H9 (cell line): ENCODE results near the gene LYRM1. TPM values are rescaled to one million over a fixed set of nuclear protein-coding genes. Genes with fewer than 3 reads are reported as not detected.

Experiments
- DNase-seq: peaks from one replicate; pipeline ENCODE4 v3.0.0-alpha.2; 2017
- H2AFZ ChIP-seq: one replicate; pipeline ENCODE4 v1.6.1; 2013; ENCODE audit warnings: mild to moderate bottlenecking, low read length, control low read depth, moderate library complexity
- H2AK5ac ChIP-seq: 2 replicates; pipeline ENCODE4 v1.6.1; 2013; ENCODE audit warnings: low read length, control low read depth, mixed read lengths; ENCODE audit not compliant: insufficient read length
- H2BK120ac ChIP-seq: one replicate; pipeline ENCODE4 v1.6.1; 2013; ENCODE audit warnings: low read depth, mild to moderate bottlenecking, low read length, control low read depth, inconsistent platforms; ENCODE audit not compliant: poor library complexity, severe bottlenecking
- H2BK12ac ChIP-seq: 2 replicates; pipeline ENCODE4 v1.6.1; 2013; ENCODE audit warnings: low read length, control low read depth, mixed read lengths, low read depth; ENCODE audit not compliant: insufficient read length
- H2BK15ac ChIP-seq: 2 replicates; pipeline ENCODE4 v1.6.1; 2013; ENCODE audit warnings: low read depth, low read length, control low read depth
- H2BK20ac ChIP-seq: one replicate; pipeline ENCODE4 v1.6.1; 2013; ENCODE audit warnings: low read depth, mild to moderate bottlenecking, low read length, control low read depth, inconsistent platforms; ENCODE audit not compliant: poor library complexity, severe bottlenecking
- H2BK5ac ChIP-seq: 2 replicates; pipeline ENCODE4 v1.6.1; 2013; ENCODE audit warnings: low read length, control low read depth, mixed read lengths; ENCODE audit not compliant: insufficient read length
- H3K14ac ChIP-seq: 2 replicates; pipeline ENCODE4 v1.6.1; 2013; ENCODE audit warnings: low read length, control low read depth; ENCODE audit not compliant: insufficient read depth
- H3K18ac ChIP-seq: 2 replicates; pipeline ENCODE4 v1.6.1; 2013; ENCODE audit warnings: low read depth, mild to moderate bottlenecking, mixed read lengths, low read length, control low read depth; ENCODE audit not compliant: insufficient read length
- H3K23ac ChIP-seq: 2 replicates; pipeline ENCODE4 v1.6.1; 2013; ENCODE audit warnings: low read length, control low read depth, mixed read lengths, low read depth; ENCODE audit not compliant: insufficient read length
- H3K23me2 ChIP-seq: 2 replicates; pipeline ENCODE4 v1.6.1; 2013; ENCODE audit warnings: low read depth, mild to moderate bottlenecking, mixed read lengths, low read length, control low read depth; ENCODE audit not compliant: insufficient read length, poor library complexity, severe bottlenecking
- H3K27ac ChIP-seq: 2 replicates; pipeline ENCODE4 v1.5.1; 2013; ENCODE audit warnings: low read length, control low read depth, mixed read lengths, low read depth; ENCODE audit not compliant: insufficient read length
- H3K27me3 ChIP-seq: 2 replicates; pipeline ENCODE4 v1.6.1; 2013; ENCODE audit warnings: low read length, control low read depth, inconsistent platforms; ENCODE audit not compliant: insufficient read depth
- H3K4ac ChIP-seq: 2 replicates; pipeline ENCODE4 v1.6.1; 2013; ENCODE audit warnings: low read depth, mild to moderate bottlenecking, control low read depth, inconsistent platforms, low read length, moderate library complexity
- H3K4me1 ChIP-seq: 2 replicates; pipeline ENCODE4 v1.6.1; 2013; ENCODE audit warnings: low read length, control low read depth, inconsistent platforms; ENCODE audit not compliant: insufficient read depth
- H3K4me2 ChIP-seq: 2 replicates; pipeline ENCODE4 v1.6.1; 2013; ENCODE audit warnings: low read length, control low read depth, mixed read lengths; ENCODE audit not compliant: insufficient read length, insufficient read depth
- H3K56ac ChIP-seq: 2 replicates; pipeline ENCODE4 v1.6.1; 2013; ENCODE audit warnings: low read depth, mild to moderate bottlenecking, mixed read lengths, low read length, control low read depth; ENCODE audit not compliant: insufficient read length
- H3K79me1 ChIP-seq: 2 replicates; pipeline ENCODE4 v1.6.1; 2013; ENCODE audit warnings: low read depth, mild to moderate bottlenecking, moderate library complexity, low read length, control low read depth, inconsistent platforms; ENCODE audit not compliant: insufficient read depth, poor library complexity, severe bottlenecking
- H3K79me2 ChIP-seq: 2 replicates; pipeline ENCODE4 v1.6.1; 2013; ENCODE audit warnings: low read length, control low read depth, inconsistent platforms; ENCODE audit not compliant: insufficient read depth
- H3K9ac ChIP-seq: 2 replicates; pipeline ENCODE4 v1.6.1; 2013; ENCODE audit warnings: low read length, control low read depth, mixed read lengths; ENCODE audit not compliant: insufficient read length; ENCODE audit errors: extremely low read depth
- H3K9me3 ChIP-seq: one replicate; pipeline ENCODE4 v1.6.1; 2013; ENCODE audit warnings: low read depth, low read length, inconsistent platforms; ENCODE audit not compliant: control insufficient read depth
- H3T11ph ChIP-seq: one replicate; pipeline ENCODE4 v1.6.1; 2013; ENCODE audit warnings: mild to moderate bottlenecking, low read length, control low read depth, inconsistent platforms
- H4K20me1 ChIP-seq: one replicate; pipeline ENCODE4 v1.6.1; 2013; ENCODE audit not compliant: control insufficient read depth, insufficient read length, insufficient read depth
- H4K5ac ChIP-seq: 2 replicates; pipeline ENCODE4 v1.6.1; 2013; ENCODE audit warnings: low read depth, mild to moderate bottlenecking, mixed read lengths, low read length, control low read depth; ENCODE audit not compliant: insufficient read length
- H4K8ac ChIP-seq: replicated peaks from 2 replicates; pipeline ENCODE4 v1.6.1; 2013; ENCODE audit warnings: low read length, control low read depth, mixed read lengths, low read depth; ENCODE audit not compliant: insufficient read length
- H4K91ac ChIP-seq: 2 replicates; pipeline ENCODE4 v1.6.1; 2013; ENCODE audit warnings: low read depth, mild to moderate bottlenecking, moderate library complexity, mixed read lengths, low read length, control low read depth; ENCODE audit not compliant: insufficient read length
- H3K27ac Mint-ChIP-seq, 3 experiments: 2 replicates in 2 of 3; 3 replicates in 1 of 3; pipeline ENCODE4 v1.8.0; 2020 to 2021; ENCODE audit warnings: mixed read lengths in 3 of 3, mild to moderate bottlenecking in 1 of 3, moderate library complexity in 1 of 3
- H3K27me3 Mint-ChIP-seq: 2 replicates; pipeline ENCODE4 v1.8.0; 2021; ENCODE audit warnings: low read depth, mild to moderate bottlenecking, moderate library complexity, mixed read lengths
- H3K36me3 Mint-ChIP-seq, 3 experiments: 2 replicates in 2 of 3; 3 replicates in 1 of 3; pipeline ENCODE4 v1.8.0; 2020 to 2021; ENCODE audit warnings: low read depth in 3 of 3, mixed read lengths in 3 of 3; ENCODE audit not compliant: insufficient read depth in 1 of 3
- H3K4me1 Mint-ChIP-seq, 2 experiments: 2 replicates each; pipeline ENCODE4 v1.8.0; 2020; ENCODE audit warnings: mixed read lengths in 2 of 2
- H3K4me3 Mint-ChIP-seq, 2 experiments: 2 replicates in 1 of 2; 3 replicates in 1 of 2; pipeline ENCODE4 v1.8.0; 2020 to 2021; ENCODE audit warnings: mild to moderate bottlenecking in 2 of 2, mixed read lengths in 2 of 2, moderate library complexity in 1 of 2
- H3K9me3 Mint-ChIP-seq, 2 experiments: 2 replicates in 1 of 2; 3 replicates in 1 of 2; pipeline ENCODE4 v1.8.0; 2020; ENCODE audit warnings: mild to moderate bottlenecking in 2 of 2, mixed read lengths in 2 of 2, moderate library complexity in 1 of 2
- WGBS: extraction: QIAGEN DNeasy Blood & Tissue Kit; methylation state at CpG from one replicate; pipeline ENCODE4 v1.1.7; 2013; ENCODE audit warnings: missing lambda C conversion rate, low lambda C conversion rate, mixed read lengths; ENCODE audit not compliant: insufficient read length; ENCODE audit errors: extremely low coverage; 5-methylcytosine and 5-hydroxymethylcytosine counted together
- total RNA-seq: library from RNA; stranded (reverse); gene quantifications from 2 replicates; pipeline ENCODE4 v1.2.1, GENCODE V29; 2021
- TF ChIP-seq, protein P1 (sequence below): fragments of 200-600 bp; sonication (generic); conservative IDR thresholded peaks from 3 replicates; pipeline ENCODE4 v1.8.0; 2021; ENCODE audit warnings: antibody characterized with exemption, mild to moderate bottlenecking

The LYRM1 gene
- total RNA-seq, 1 experiment from 2014 or later = 9.6 TPM

DNA sequence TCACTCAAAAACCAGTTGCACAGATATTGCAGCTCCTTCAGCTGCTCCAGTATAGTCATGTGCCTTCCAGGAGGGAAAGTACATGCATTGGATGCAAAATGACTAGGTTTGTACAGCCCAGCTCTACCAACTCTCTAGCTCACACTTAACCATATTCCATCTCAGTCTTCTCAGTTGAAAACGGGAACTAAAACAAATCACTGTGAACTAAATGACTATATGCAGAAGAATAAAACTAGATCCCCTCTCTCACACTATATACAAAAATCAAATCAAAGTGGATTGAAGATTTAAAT, 25.3 kb upstream of the LYRM1 start:
- Histone ChIP-seq H4K91ac (no peak overlapping the region), H2BK12ac (no peak overlapping the region), H3K27ac (no peak overlapping the region), H3K18ac (no peak overlapping the region), H3K4me1 (no peaks in the 10 kb centered on the region; the same call in 1 of the 2 replicates), H3K56ac (no peak overlapping the region), H2AFZ (no peak overlapping the region), H2BK20ac (no peak overlapping the region), H3K14ac (no peak overlapping the region), H4K20me1 (no peaks in the 10 kb centered on the region), H4K5ac (no peak overlapping the region), H2BK5ac (no peak overlapping the region), H2BK15ac (no peak overlapping the region), H2AK5ac (no peak overlapping the region), H3K27me3 (no peaks in the 10 kb centered on the region), H3K4ac (no peak overlapping the region), H3K79me2 (peaks cover 9% of the 10 kb centered on the region; the same call in 1 of the 2 replicates), H4K8ac (no peak overlapping the region), H3K79me1 (peaks cover 13% of the 10 kb centered on the region), H3T11ph (no peak overlapping the region), H3K9ac (no peak overlapping the region), H2BK120ac (no peak overlapping the region), H3K9me3 (no peaks in the 10 kb centered on the region), H3K23me2 (no peaks in the 10 kb centered on the region), H3K23ac (no peak overlapping the region), H3K4me2 (no peak overlapping the region)
- H3K4me3 Mint-ChIP-seq = no peak overlapping the region
- TF ChIP-seq, protein P1, sequence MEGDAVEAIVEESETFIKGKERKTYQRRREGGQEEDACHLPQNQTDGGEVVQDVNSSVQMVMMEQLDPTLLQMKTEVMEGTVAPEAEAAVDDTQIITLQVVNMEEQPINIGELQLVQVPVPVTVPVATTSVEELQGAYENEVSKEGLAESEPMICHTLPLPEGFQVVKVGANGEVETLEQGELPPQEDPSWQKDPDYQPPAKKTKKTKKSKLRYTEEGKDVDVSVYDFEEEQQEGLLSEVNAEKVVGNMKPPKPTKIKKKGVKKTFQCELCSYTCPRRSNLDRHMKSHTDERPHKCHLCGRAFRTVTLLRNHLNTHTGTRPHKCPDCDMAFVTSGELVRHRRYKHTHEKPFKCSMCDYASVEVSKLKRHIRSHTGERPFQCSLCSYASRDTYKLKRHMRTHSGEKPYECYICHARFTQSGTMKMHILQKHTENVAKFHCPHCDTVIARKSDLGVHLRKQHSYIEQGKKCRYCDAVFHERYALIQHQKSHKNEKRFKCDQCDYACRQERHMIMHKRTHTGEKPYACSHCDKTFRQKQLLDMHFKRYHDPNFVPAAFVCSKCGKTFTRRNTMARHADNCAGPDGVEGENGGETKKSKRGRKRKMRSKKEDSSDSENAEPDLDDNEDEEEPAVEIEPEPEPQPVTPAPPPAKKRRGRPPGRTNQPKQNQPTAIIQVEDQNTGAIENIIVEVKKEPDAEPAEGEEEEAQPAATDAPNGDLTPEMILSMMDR = no peak
- H3K27ac Mint-ChIP-seq = peak overlapping the region in 1 of 3 experiments; percentile 57; a peak in 1 of 7 replicates
- no CpG with 5 or more reads among the region's 1 CpG for WGBS
- H3K9me3 Mint-ChIP-seq = no peaks in the 10 kb centered on the region
- peaks cover 0 to 8% (median 0%) of the 10 kb centered on the region in 3 experiments; a peak in 3 of 7 replicates for H3K36me3 Mint-ChIP-seq
- peaks cover 36 to 37% of the 10 kb centered on the region in 2 experiments for H3K4me1 Mint-ChIP-seq
- DNase-seq = no peak
- H3K27me3 Mint-ChIP-seq = no peaks in the 10 kb centered on the region
